ENCODE results near the gene PARL. TPM values are rescaled to one million over a fixed set of nuclear protein-coding genes. Genes with fewer than 3 reads are reported as not detected.

Gene PARL
- total and polyA plus RNA-seq, 2 of the 13 experiments (the other 11 are each of a cell fraction or from before 2014, with no cell fraction given), result 46.3 to 58.6 TPM

GRCh38 chr3:183844606-183845005, 40.1 kb downstream of the PARL start (continued):
- TF ChIP-seq SKIL (CRISPR knock-in tag; IDR thresholded peaks at IDR 0.05; ENCODE audit: borderline replicate concordance), result no peak
- no peak for TF ChIP-seq PBX3 (CRISPR knock-in tag; IDR thresholded peaks at IDR 0.05; ENCODE audit: borderline replicate concordance)
- TF ChIP-seq RFXANK (CRISPR knock-in tag; IDR thresholded peaks at IDR 0.05), result no peak
- no peak for TF ChIP-seq HINFP (CRISPR knock-in tag; IDR thresholded peaks at IDR 0.05; ENCODE audit: low read depth)
- TF ChIP-seq JARID2 (CRISPR knock-in tag; IDR thresholded peaks at IDR 0.05; ENCODE audit: insufficient replicate concordance), result no peak
- no peak for TF ChIP-seq ZNF484 (CRISPR knock-in tag; IDR thresholded peaks at IDR 0.05; ENCODE audit: borderline replicate concordance, low read depth)
- TF ChIP-seq NONO (IDR thresholded peaks at IDR 0.05), result no peak
- no peak for TF ChIP-seq NONO (CRISPR knock-in tag; conservative IDR thresholded peaks at IDR 0.05)
- no peak for TF ChIP-seq ZGPAT (CRISPR knock-in tag; IDR thresholded peaks at IDR 0.05)

All from HepG2 (cell line).